CD4-positive, alpha-beta T cell (primary cell): ENCODE results near the gene COL4A3. TPM values are rescaled to one million over a fixed set of nuclear protein-coding genes. Genes with fewer than 3 reads are reported as not detected.

Source experiments
- ATAC-seq: fragments of 200-7000 bp; cut with Tn5 transposase; one replicate; pipeline ENCODE4 v1.10.0; 2022; ENCODE audit warnings: mild to moderate bottlenecking; ENCODE audit not compliant: poor library complexity
- CTCF ChIA-PET: fragments of 350-600 bp; sonication (Branson Sonifier 250); formaldehyde crosslinking; loops from one replicate; lab custom pipeline; 2021; ENCODE audit warnings: antibody characterized with exemption, inconsistent platforms; lab: Charles Lee
- POLR2A ChIA-PET: fragments of 350-600 bp; sonication (Branson Sonifier 250); formaldehyde crosslinking; loops from one replicate; lab custom pipeline; 2021; ENCODE audit warnings: antibody characterized with exemption, inconsistent platforms; lab: Charles Lee
- DNase-seq, 14 experiments: peaks; one replicate each; pipeline ENCODE4 v3.0.0-alpha.2; 2013 to 2020; ENCODE audit warnings: mixed read lengths in 2 of 14
- H3K27ac ChIP-seq, 2 donors: one replicate each; pipeline versions ENCODE4 v1.5.1 to v1.7.0; 2013; ENCODE audit warnings: low read length in 2 of 2, low read depth in 1 of 2, mild to moderate bottlenecking in 1 of 2
- H3K27me3 ChIP-seq, 2 experiments: 1 replicate in 1 of 2; 2 replicates in 1 of 2; pipeline versions ENCODE4 v1.6.1 to v1.7.0; 2013; ENCODE audit warnings: low read length in 2 of 2, control low read depth in 1 of 2, mild to moderate bottlenecking in 1 of 2, moderate library complexity in 1 of 2; ENCODE audit not compliant: insufficient read depth in 2 of 2, control insufficient read depth in 1 of 2
- H3K36me3 ChIP-seq: one replicate; pipeline ENCODE4 v1.6.1; 2013; ENCODE audit warnings: low read length, control low read depth; ENCODE audit not compliant: insufficient read depth
- H3K4me1 ChIP-seq: one replicate; pipeline ENCODE4 v1.6.1; 2013; ENCODE audit warnings: low read length, control low read depth; ENCODE audit not compliant: insufficient read depth
- H3K4me3 ChIP-seq: one replicate; pipeline ENCODE4 v1.5.1; 2013; ENCODE audit warnings: mild to moderate bottlenecking, low read length, moderate library complexity
- H3K9me3 ChIP-seq, 2 experiments: 1 replicate in 1 of 2; 2 replicates in 1 of 2; pipeline versions ENCODE4 v1.6.1 to v1.7.0; 2013; ENCODE audit warnings: low read length in 2 of 2, mild to moderate bottlenecking in 2 of 2, control low read depth in 1 of 2, moderate library complexity in 1 of 2; ENCODE audit not compliant: control insufficient read depth in 1 of 2, insufficient read depth in 1 of 2
- H3K27ac Mint-ChIP-seq: one replicate; pipeline ENCODE4 v1.8.0; 2020; ENCODE audit warnings: mixed read lengths
- H3K27me3 Mint-ChIP-seq: one replicate; pipeline ENCODE4 v1.8.0; 2021; ENCODE audit warnings: mixed read lengths
- H3K36me3 Mint-ChIP-seq: one replicate; pipeline ENCODE4 v1.8.0; 2021; ENCODE audit warnings: low read depth, mixed read lengths
- H3K4me1 Mint-ChIP-seq: one replicate; pipeline ENCODE4 v1.8.0; 2021; ENCODE audit warnings: low read depth, mixed read lengths
- H3K4me3 Mint-ChIP-seq: one replicate; pipeline ENCODE4 v1.8.0; 2020; ENCODE audit warnings: mild to moderate bottlenecking, mixed read lengths
- H3K9me3 Mint-ChIP-seq: one replicate; pipeline ENCODE4 v1.8.0; 2020; ENCODE audit warnings: mixed read lengths
- CTCF ChIP-seq: fragments of 200-600 bp; IDR thresholded peaks from one replicate; pipeline ENCODE4 v1.8.0; 2022; ENCODE audit warnings: antibody characterized with exemption, mild to moderate bottlenecking
- intact Hi-C, 2 experiments: fragments of 100-400 bp; cut with DNase I in 1 of 2; cut with micrococcal nuclease in 1 of 2; formaldehyde crosslinking; loops; one replicate each; pipeline versions ENCODE4 v1.15.1 to v1.9.0; 2023 to 2025; cut with DNase I, micrococcal nuclease
- total RNA-seq, 174 experiments: library from RNA in 2 of 174; stranded (reverse) in 2 of 174; gene quantifications; one replicate each; pipeline ENCODE4 v1.2.3 and lab custom pipeline; 2021 to 2026

COL4A3 gene
- total RNA-seq, 2 experiments from 2014 or later, result not detected

- no peak for TF ChIP-seq CTCF
- no peak overlapping the region for H3K4me3 ChIP-seq
- Mint-ChIP-seq H3K27ac (no peak overlapping the region), H3K4me3 (no peak overlapping the region), H3K4me1 (no peaks in the 10 kb centered on the region), H3K36me3 (no peaks in the 10 kb centered on the region), H3K9me3 (no peaks in the 10 kb centered on the region), H3K27me3 (peaks cover 13% of the 10 kb centered on the region)
- H3K27me3 ChIP-seq, result no peaks in the 10 kb centered on the region
- ATAC-seq (no peak), DNase-seq (no peak)
- CTCF ChIA-PET, result no interaction called here
- no peaks in the 10 kb centered on the region for H3K9me3 ChIP-seq
- POLR2A ChIA-PET, result no interaction called here
- no peaks in the 10 kb centered on the region for H3K36me3 ChIP-seq
- H3K4me1 ChIP-seq, result no peaks in the 10 kb centered on the region
- intact Hi-C loops, result no loop called here
- no peak overlapping the region for H3K27ac ChIP-seq
These were observed 37.3 kb downstream of the COL4A3 start for GRCh38 chr2:227201771-227202170.

- Mint-ChIP-seq H3K4me1 (no peaks in the 10 kb centered on the region), H3K27ac (no peak overlapping the region), H3K36me3 (no peaks in the 10 kb centered on the region), H3K27me3 (peaks cover 30% of the 10 kb centered on the region), H3K9me3 (no peaks in the 10 kb centered on the region), H3K4me3 (no peak overlapping the region)
- Histone ChIP-seq H3K36me3 (no peaks in the 10 kb centered on the region), H3K4me3 (no peak overlapping the region), H3K9me3 (no peaks in the 10 kb centered on the region), H3K27me3 (peaks cover 4 to 6% of the 10 kb centered on the region in 2 experiments), H3K4me1 (no peaks in the 10 kb centered on the region), H3K27ac (no peak overlapping the region)
- ChIA-PET CTCF (no interaction called here), POLR2A (no interaction called here)
- ATAC-seq (no peak), DNase-seq (no peak)
- TF ChIP-seq CTCF, result no peak
- intact Hi-C loops, result no loop called here
These were observed 40.0 kb downstream of the COL4A3 start for GRCh38 chr2:227204452-227204851.

- Mint-ChIP-seq H3K27me3 (peaks cover 29% of the 10 kb centered on the region), H3K4me1 (no peaks in the 10 kb centered on the region), H3K36me3 (no peaks in the 10 kb centered on the region), H3K9me3 (no peaks in the 10 kb centered on the region), H3K27ac (no peak overlapping the region), H3K4me3 (no peak overlapping the region)
- Histone ChIP-seq H3K4me3 (no peak overlapping the region), H3K27me3 (peaks cover 4 to 6% of the 10 kb centered on the region in 2 experiments), H3K27ac (no peak overlapping the region), H3K9me3 (no peaks in the 10 kb centered on the region), H3K36me3 (no peaks in the 10 kb centered on the region), H3K4me1 (no peaks in the 10 kb centered on the region)
- ChIA-PET POLR2A (no interaction called here), CTCF (no interaction called here)
- no peak for ATAC-seq
- DNase-seq, result no peak
- intact Hi-C loops, result no loop called here
- TF ChIP-seq CTCF, result no peak
These were observed 41.3 kb downstream of the COL4A3 start for GRCh38 chr2:227205701-227206100.
